HepG2 (cell line): ENCODE data around the gene SYN1. TPM values are rescaled to one million over a fixed set of nuclear protein-coding genes. Genes with fewer than 3 reads are reported as not detected.

ENCODE experiments used
- AHDC1 ChIP-seq: sonication (generic); formaldehyde crosslinking; IDR thresholded peaks from 2 replicates; pipeline ENCODE4 v1.5.1; 2020; ENCODE audit warnings: mild to moderate bottlenecking, missing genetic modification reagents, borderline replicate concordance
- ATF5 ChIP-seq: sonication (generic); formaldehyde crosslinking; IDR thresholded peaks from 2 replicates; pipeline ENCODE4 v1.4.0; 2020; ENCODE audit warnings: mild to moderate bottlenecking, low read depth, missing genetic modification reagents
- GMEB1 ChIP-seq: sonication (generic); formaldehyde crosslinking; IDR thresholded peaks from 2 replicates; pipeline ENCODE4 v1.5.1; 2020; ENCODE audit warnings: missing genetic modification reagents, mild to moderate bottlenecking, borderline replicate concordance
- IKZF5 ChIP-seq: IDR thresholded peaks from 2 replicates; pipeline ENCODE4 v1.6.1; 2018; ENCODE audit warnings: missing genetic modification reagents, mild to moderate bottlenecking, missing compliant biosample characterization
- ISL2 ChIP-seq: sonication (generic); formaldehyde crosslinking; IDR thresholded peaks from 2 replicates; pipeline ENCODE4 v1.5.0; 2020; ENCODE audit warnings: missing genetic modification reagents
- KDM6A ChIP-seq: IDR thresholded peaks from 2 replicates; pipeline ENCODE4 v1.6.1; 2016; ENCODE audit warnings: low read depth
- MIER3 ChIP-seq: IDR thresholded peaks from 2 replicates; pipeline ENCODE4 v1.6.1; 2016; ENCODE audit warnings: missing compliant biosample characterization, borderline replicate concordance
- PLRG1 ChIP-seq: fragments of 450-650 bp; conservative IDR thresholded peaks from 2 replicates; pipeline ENCODE4 v1.6.1; 2016
- SP2 ChIP-seq: sonication (generic); formaldehyde crosslinking; IDR thresholded peaks from 2 replicates; pipeline ENCODE4 v1.5.1; 2020; ENCODE audit warnings: mild to moderate bottlenecking, missing genetic modification reagents
- ZFP41 ChIP-seq: sonication (generic); formaldehyde crosslinking; IDR thresholded peaks from 2 replicates; pipeline ENCODE4 v1.4.0; 2020; ENCODE audit warnings: mild to moderate bottlenecking, missing genetic modification reagents, borderline replicate concordance
- ZFP82 ChIP-seq: sonication (generic); formaldehyde crosslinking; IDR thresholded peaks from 2 replicates; pipeline ENCODE4 v1.5.1; 2020; ENCODE audit warnings: mild to moderate bottlenecking, missing genetic modification reagents, borderline replicate concordance
- ZNF160 ChIP-seq: sonication (generic); formaldehyde crosslinking; IDR thresholded peaks from 2 replicates; pipeline ENCODE4 v1.8.0; 2022; ENCODE audit warnings: mild to moderate bottlenecking, inconsistent platforms, missing genetic modification reagents
- ZNF547 ChIP-seq: sonication (generic); formaldehyde crosslinking; IDR thresholded peaks from 2 replicates; pipeline ENCODE4 v1.5.1; 2020; ENCODE audit warnings: mild to moderate bottlenecking, missing genetic modification reagents
- ZNF678 ChIP-seq: sonication (generic); formaldehyde crosslinking; IDR thresholded peaks from 2 replicates; pipeline ENCODE4 v1.4.0; 2020; ENCODE audit warnings: mild to moderate bottlenecking, missing genetic modification reagents
- ZNF710 ChIP-seq: sonication (generic); formaldehyde crosslinking; IDR thresholded peaks from 2 replicates; pipeline ENCODE4 v1.5.0; 2020; ENCODE audit warnings: mild to moderate bottlenecking, missing genetic modification reagents, borderline replicate concordance
- polyA plus RNA-seq, 8 experiments: library from polyadenylated mRNA; depleted of rRNA in 3 of 8; stranded (reverse) in 7 of 8; unstranded in 1 of 8; fragments of >200 nt; fragmentation: Illumina TruSeq in 4 of 8; extraction: Trizol in 4 of 8; gene quantifications; 2 replicates each; pipeline versions ENCODE4 v1.2.1 to v1.2.3, GENCODE V29; 2011 to 2016; ENCODE audit warnings: low read depth in 4 of 8, missing spikeins in 1 of 8, mixed read lengths in 1 of 8; ENCODE audit not compliant: insufficient read depth in 1 of 8
- total RNA-seq, 5 experiments: library from RNA; depleted of rRNA; stranded (reverse); fragments of >200 nt; fragmentation: Illumina TruSeq; extraction: Trizol; gene quantifications; 2 replicates each; pipeline ENCODE4 v1.2.3, GENCODE V29; 2016; ENCODE audit warnings: low read depth in 1 of 5

The SYN1 gene
- total and polyA plus RNA-seq, 2 of the 13 experiments (the other 11 are each of a cell fraction or from before 2014, with no cell fraction given): not detected

GRCh38 chrX:47650164-47651042, 30.7 kb upstream of the SYN1 start, which contains the start of gene ELK1 (continued):
- TF ChIP-seq AHDC1 (CRISPR knock-in tag) (no peak), SP2 (CRISPR knock-in tag) (peak; percentile 58; the same call in 1 of the 2 replicates), KDM6A (CRISPR knock-in tag) (no peak), ATF5 (CRISPR knock-in tag) (no peak), ZNF160 (CRISPR knock-in tag) (no peak), ZFP82 (CRISPR knock-in tag) (no peak), ZNF547 (CRISPR knock-in tag) (no peak), GMEB1 (CRISPR knock-in tag) (no peak), ISL2 (CRISPR knock-in tag) (no peak), PLRG1 (no peak), MIER3 (CRISPR knock-in tag) (no peak), IKZF5 (no peak), ZNF710 (CRISPR knock-in tag) (no peak), ZFP41 (CRISPR knock-in tag) (no peak), ZNF678 (CRISPR knock-in tag) (no peak)
